Measurements from ENCODE around the gene HIVEP2.

The HIVEP2 gene

GRCh38 chr6:142933701-142934100 is 11.3 kb downstream of the HIVEP2 start:
- no peak overlapping the region for H3K9ac ChIP-seq (ENCODE audit: low read length)
- no peaks in the 10 kb centered on the region for H3K36me3 ChIP-seq (ENCODE audit: control insufficient read depth, insufficient read depth, low read length, severe bottlenecking)
- H3K4me1 ChIP-seq (ENCODE audit: control insufficient read depth, insufficient read depth, low read length): peaks cover 38% of the 10 kb centered on the region
- DNase-seq (ENCODE audit: low read depth): no peak
- no peak overlapping the region for H3K4me3 ChIP-seq (ENCODE audit: low read length)
- no peaks in the 10 kb centered on the region for H3K27me3 ChIP-seq (replicated peaks; ENCODE audit: control insufficient read depth, insufficient read depth, low read length)
- no peaks in the 10 kb centered on the region for H3K9me3 ChIP-seq (ENCODE audit: control insufficient read depth, low read length)

- H3K36me3 ChIP-seq (ENCODE audit: control insufficient read depth, insufficient read depth, low read length, severe bottlenecking): no peaks in the 10 kb centered on the region
- H3K27me3 ChIP-seq (replicated peaks; ENCODE audit: control insufficient read depth, insufficient read depth, low read length): no peaks in the 10 kb centered on the region
- H3K9me3 ChIP-seq (ENCODE audit: control insufficient read depth, low read length): no peaks in the 10 kb centered on the region
- no peak overlapping the region for H3K9ac ChIP-seq (ENCODE audit: low read length)
- no peak overlapping the region for H3K4me3 ChIP-seq (ENCODE audit: low read length)
- peaks cover 37% of the 10 kb centered on the region for H3K4me1 ChIP-seq (ENCODE audit: control insufficient read depth, insufficient read depth, low read length)
- no peak for DNase-seq (ENCODE audit: low read depth)
These were observed 12.1 kb downstream of the HIVEP2 start for GRCh38 chr6:142932889-142933288.

GRCh38 chr6:142929751-142930358 is 15.1 kb downstream of the HIVEP2 start:
- H3K36me3 ChIP-seq (ENCODE audit: control insufficient read depth, insufficient read depth, low read length, severe bottlenecking): no peaks in the 10 kb centered on the region
- no peaks in the 10 kb centered on the region for H3K9me3 ChIP-seq (ENCODE audit: control insufficient read depth, low read length)
- peaks cover 56% of the 10 kb centered on the region for H3K4me1 ChIP-seq (ENCODE audit: control insufficient read depth, insufficient read depth, low read length)
- H3K4me3 ChIP-seq (ENCODE audit: low read length): no peak overlapping the region
- no peaks in the 10 kb centered on the region for H3K27me3 ChIP-seq (replicated peaks; ENCODE audit: control insufficient read depth, insufficient read depth, low read length)
- peak; percentile 61 for DNase-seq (ENCODE audit: low read depth)
- H3K9ac ChIP-seq (ENCODE audit: low read length): no peak overlapping the region

- DNase-seq (ENCODE audit: low read depth): no peak
- no peaks in the 10 kb centered on the region for H3K27me3 ChIP-seq (replicated peaks; ENCODE audit: control insufficient read depth, insufficient read depth, low read length)
- H3K9ac ChIP-seq (ENCODE audit: low read length): peak overlapping the region; percentile 88
- no peaks in the 10 kb centered on the region for H3K36me3 ChIP-seq (ENCODE audit: control insufficient read depth, insufficient read depth, low read length, severe bottlenecking)
- H3K4me3 ChIP-seq (ENCODE audit: low read length): peak overlapping the region; percentile 89
- peaks cover 42% of the 10 kb centered on the region for H3K4me1 ChIP-seq (ENCODE audit: control insufficient read depth, insufficient read depth, low read length)
- no peaks in the 10 kb centered on the region for H3K9me3 ChIP-seq (ENCODE audit: control insufficient read depth, low read length)
These were observed 17.1 kb downstream of the HIVEP2 start for GRCh38 chr6:142927904-142928303.

- no peak for DNase-seq (ENCODE audit: low read depth)
- no peaks in the 10 kb centered on the region for H3K27me3 ChIP-seq (replicated peaks; ENCODE audit: control insufficient read depth, insufficient read depth, low read length)
- peaks cover 48% of the 10 kb centered on the region for H3K4me1 ChIP-seq (ENCODE audit: control insufficient read depth, insufficient read depth, low read length)
- H3K4me3 ChIP-seq (ENCODE audit: low read length): peak overlapping the region; percentile 89
- H3K9ac ChIP-seq (ENCODE audit: low read length): peak overlapping the region; percentile 88
- H3K9me3 ChIP-seq (ENCODE audit: control insufficient read depth, low read length): no peaks in the 10 kb centered on the region
- no peaks in the 10 kb centered on the region for H3K36me3 ChIP-seq (ENCODE audit: control insufficient read depth, insufficient read depth, low read length, severe bottlenecking)
These were observed 17.8 kb downstream of the HIVEP2 start for GRCh38 chr6:142927271-142927580.

GRCh38 chr6:142926494-142927270 is 18.3 kb downstream of the HIVEP2 start:
- Histone ChIP-seq H3K27me3 (replicated peaks; ENCODE audit: control insufficient read depth, insufficient read depth, low read length) (no peaks in the 10 kb centered on the region), H3K4me1 (ENCODE audit: control insufficient read depth, insufficient read depth, low read length) (peaks cover 48% of the 10 kb centered on the region), H3K9ac (ENCODE audit: low read length) (peak overlapping the region; percentile 88), H3K4me3 (ENCODE audit: low read length) (peak overlapping the region; percentile 89), H3K9me3 (ENCODE audit: control insufficient read depth, low read length) (no peaks in the 10 kb centered on the region), H3K36me3 (ENCODE audit: control insufficient read depth, insufficient read depth, low read length, severe bottlenecking) (no peaks in the 10 kb centered on the region)
- peak; percentile 83 for DNase-seq (ENCODE audit: low read depth)

- Histone ChIP-seq H3K9me3 (ENCODE audit: control insufficient read depth, low read length) (no peaks in the 10 kb centered on the region), H3K27me3 (replicated peaks; ENCODE audit: control insufficient read depth, insufficient read depth, low read length) (no peaks in the 10 kb centered on the region), H3K9ac (ENCODE audit: low read length) (peak overlapping the region; percentile 88), H3K4me1 (ENCODE audit: control insufficient read depth, insufficient read depth, low read length) (peaks cover 48% of the 10 kb centered on the region), H3K36me3 (ENCODE audit: control insufficient read depth, insufficient read depth, low read length, severe bottlenecking) (no peaks in the 10 kb centered on the region), H3K4me3 (ENCODE audit: low read length) (peak overlapping the region; percentile 89)
- DNase-seq (ENCODE audit: low read depth): no peak
These were observed 18.8 kb downstream of the HIVEP2 start for GRCh38 chr6:142926177-142926493.

- no peaks in the 10 kb centered on the region for H3K9me3 ChIP-seq (ENCODE audit: control insufficient read depth, low read length)
- no peaks in the 10 kb centered on the region for H3K27me3 ChIP-seq (replicated peaks; ENCODE audit: control insufficient read depth, insufficient read depth, low read length)
- no peaks in the 10 kb centered on the region for H3K36me3 ChIP-seq (ENCODE audit: control insufficient read depth, insufficient read depth, low read length, severe bottlenecking)
- peak overlapping the region; percentile 89 for H3K4me3 ChIP-seq (ENCODE audit: low read length)
- H3K9ac ChIP-seq (ENCODE audit: low read length): peak overlapping the region; percentile 88
- DNase-seq (ENCODE audit: low read depth): peak; percentile 74
- peaks cover 48% of the 10 kb centered on the region for H3K4me1 ChIP-seq (ENCODE audit: control insufficient read depth, insufficient read depth, low read length)
These were observed 19.3 kb downstream of the HIVEP2 start for GRCh38 chr6:142925575-142926110.

- Histone ChIP-seq H3K4me1 (ENCODE audit: control insufficient read depth, insufficient read depth, low read length) (peaks cover 11% of the 10 kb centered on the region), H3K9me3 (ENCODE audit: control insufficient read depth, low read length) (no peaks in the 10 kb centered on the region), H3K9ac (ENCODE audit: low read length) (no peak overlapping the region), H3K27me3 (replicated peaks; ENCODE audit: control insufficient read depth, insufficient read depth, low read length) (no peaks in the 10 kb centered on the region), H3K36me3 (ENCODE audit: control insufficient read depth, insufficient read depth, low read length, severe bottlenecking) (no peaks in the 10 kb centered on the region), H3K4me3 (ENCODE audit: low read length) (no peak overlapping the region)
- DNase-seq (ENCODE audit: low read depth): no peak
These were observed 26.5 kb downstream of the HIVEP2 start for GRCh38 chr6:142918339-142919042.

- Histone ChIP-seq H3K27me3 (replicated peaks; ENCODE audit: control insufficient read depth, insufficient read depth, low read length) (no peaks in the 10 kb centered on the region), H3K9me3 (ENCODE audit: control insufficient read depth, low read length) (no peaks in the 10 kb centered on the region), H3K4me3 (ENCODE audit: low read length) (no peak overlapping the region), H3K4me1 (ENCODE audit: control insufficient read depth, insufficient read depth, low read length) (peaks cover 6% of the 10 kb centered on the region), H3K9ac (ENCODE audit: low read length) (no peak overlapping the region), H3K36me3 (ENCODE audit: control insufficient read depth, insufficient read depth, low read length, severe bottlenecking) (no peaks in the 10 kb centered on the region)
- no peak for DNase-seq (ENCODE audit: low read depth)
These were observed 28.1 kb downstream of the HIVEP2 start for GRCh38 chr6:142916881-142917280.

GRCh38 chr6:142914937-142915697 is 29.9 kb downstream of the HIVEP2 start:
- no peaks in the 10 kb centered on the region for H3K36me3 ChIP-seq (ENCODE audit: control insufficient read depth, insufficient read depth, low read length, severe bottlenecking)
- H3K4me1 ChIP-seq (ENCODE audit: control insufficient read depth, insufficient read depth, low read length): peaks cover 6% of the 10 kb centered on the region
- DNase-seq (ENCODE audit: low read depth): peak; percentile 12
- no peaks in the 10 kb centered on the region for H3K27me3 ChIP-seq (replicated peaks; ENCODE audit: control insufficient read depth, insufficient read depth, low read length)
- no peaks in the 10 kb centered on the region for H3K9me3 ChIP-seq (ENCODE audit: control insufficient read depth, low read length)
- no peak overlapping the region for H3K9ac ChIP-seq (ENCODE audit: low read length)
- no peak overlapping the region for H3K4me3 ChIP-seq (ENCODE audit: low read length)
